NCI-H1930 (cell line): ENCODE data around the gene TPRX1.
"Not testable (repeated sequence)": the region's sequence is repeated elsewhere in the genome, so short reads cannot be mapped to it uniquely, and the experiment has no call there.

Source experiments
- DNase-seq, 2 experiments: peaks; one replicate each; lab custom pipeline; 2025; lab: John Stamatoyannopoulos, UW

Gene TPRX1

DNA sequence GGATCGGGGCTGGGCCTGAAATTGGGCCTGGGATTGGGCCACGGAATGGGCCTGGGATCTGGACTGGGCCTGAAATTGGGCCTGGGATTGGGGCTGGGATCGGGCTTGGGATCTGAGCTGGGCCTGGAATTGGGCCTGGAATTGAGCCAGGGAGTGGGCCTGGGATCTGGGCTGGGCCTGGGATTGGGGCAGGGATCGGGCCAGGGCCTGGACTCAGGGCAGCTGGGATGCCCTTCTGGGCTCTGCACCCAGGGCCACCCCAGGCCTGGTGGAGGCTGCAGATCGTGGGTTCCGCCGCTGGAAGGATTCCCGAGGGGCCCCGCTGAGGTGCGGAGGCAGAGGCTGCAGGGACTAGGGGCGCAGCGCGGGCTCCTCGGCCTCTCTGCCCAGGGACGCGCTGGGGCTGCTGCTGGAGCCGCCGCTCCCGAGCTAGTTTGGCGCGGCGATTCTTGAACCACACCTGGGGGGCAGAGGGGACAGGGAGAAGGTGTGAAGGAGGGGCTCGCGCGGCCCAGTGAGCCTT, 1.8 kb downstream of the TPRX1 start:
- DNase-seq, result no peak

DNA sequence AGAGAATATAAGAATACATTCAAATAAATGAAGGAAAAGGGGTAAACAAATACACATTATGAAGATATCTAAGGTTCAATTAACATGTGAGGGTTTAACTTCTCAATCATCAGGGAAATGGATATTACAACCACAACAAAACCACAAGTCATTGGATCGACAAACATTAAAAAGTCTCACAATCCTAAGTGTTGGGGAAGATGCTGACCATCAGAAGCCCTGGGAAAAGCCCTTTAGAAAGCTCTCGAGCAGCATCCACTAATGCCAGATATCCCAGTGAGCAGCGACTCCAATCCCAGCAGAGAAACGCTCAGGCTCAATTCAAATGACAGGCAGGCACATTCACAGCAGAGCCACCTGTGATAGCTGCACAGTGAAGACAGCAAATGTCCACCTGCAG, 3.1 kb downstream of the TPRX1 start:
- DNase-seq, result no peak

- no peak for DNase-seq
Observed at GRCh38 chr19:47798904-47799266, 5.5 kb downstream of the TPRX1 start.

DNA sequence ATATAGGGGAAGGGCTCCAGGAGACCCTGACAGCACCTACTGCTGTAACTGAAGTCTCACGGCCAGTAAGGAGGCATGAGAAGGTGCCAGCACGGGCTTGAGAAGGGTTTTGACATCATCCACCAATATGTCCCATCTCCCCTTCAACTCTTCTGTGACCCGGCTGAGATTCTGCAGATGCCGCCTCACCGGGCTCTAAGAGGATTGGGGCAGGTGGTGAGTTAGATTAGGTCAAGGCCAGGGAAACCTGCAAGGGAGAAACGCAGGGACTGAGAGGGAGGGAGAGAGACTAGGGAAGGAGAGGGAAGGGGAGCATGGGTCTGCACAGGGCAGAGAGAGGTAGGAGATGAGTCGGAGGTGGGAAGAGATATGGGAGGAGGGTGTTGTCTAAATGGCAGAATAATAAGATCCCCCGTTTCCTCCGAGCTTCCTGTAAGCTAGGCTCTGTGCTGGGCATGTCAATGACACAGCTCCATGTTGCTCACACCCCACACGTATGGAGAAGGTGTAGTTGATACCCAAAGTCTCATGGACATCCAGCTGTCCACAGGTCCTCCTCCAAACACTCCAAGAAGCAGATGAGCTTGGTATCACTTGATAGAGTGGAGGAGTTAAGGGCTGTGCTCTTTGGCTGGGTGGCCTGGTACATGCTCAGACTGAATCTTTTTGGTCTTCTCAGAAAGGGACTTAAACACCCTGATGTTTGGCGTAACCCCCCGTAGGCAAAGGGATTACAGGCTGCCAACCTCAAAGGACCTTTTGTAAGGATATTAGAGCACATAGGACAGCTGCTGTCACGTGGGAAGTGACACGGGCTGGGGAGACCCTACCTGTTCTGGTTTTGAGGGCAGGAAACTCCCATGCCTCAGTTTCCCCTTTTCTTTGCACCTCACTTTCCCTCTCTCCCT, 6.1 kb downstream of the TPRX1 start:
- no peak for DNase-seq

DNA sequence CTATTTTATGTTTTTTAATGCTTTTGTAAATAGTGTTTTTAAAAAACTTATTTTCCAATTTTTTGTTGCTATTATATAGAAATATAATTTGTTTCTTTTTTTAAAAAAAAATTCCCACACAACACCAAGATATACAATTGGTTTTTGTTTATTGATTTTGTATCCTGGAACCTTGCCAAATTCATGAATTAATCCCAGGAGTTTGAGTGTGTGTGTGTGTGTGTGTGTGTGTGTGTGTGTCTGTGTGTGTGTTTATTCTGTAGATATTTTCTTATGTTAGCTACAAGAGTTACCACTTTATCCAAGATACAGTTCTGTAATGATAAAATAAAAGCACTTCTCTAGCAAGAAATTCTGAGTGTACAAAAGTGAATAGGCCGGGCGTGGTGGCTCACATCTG, 7.6 kb downstream of the TPRX1 start:
- DNase-seq, result no peak

GRCh38 chr19:47794526-47794925, 9.8 kb downstream of the TPRX1 start:
- DNase-seq, result no peak

- no peak for DNase-seq
Observed at GRCh38 chr19:47792616-47793015, 11.7 kb downstream of the TPRX1 start.

GRCh38 chr19:47790398-47790814, 13.9 kb downstream of the TPRX1 start:
- peak; percentile 62 to 68 for DNase-seq

DNA sequence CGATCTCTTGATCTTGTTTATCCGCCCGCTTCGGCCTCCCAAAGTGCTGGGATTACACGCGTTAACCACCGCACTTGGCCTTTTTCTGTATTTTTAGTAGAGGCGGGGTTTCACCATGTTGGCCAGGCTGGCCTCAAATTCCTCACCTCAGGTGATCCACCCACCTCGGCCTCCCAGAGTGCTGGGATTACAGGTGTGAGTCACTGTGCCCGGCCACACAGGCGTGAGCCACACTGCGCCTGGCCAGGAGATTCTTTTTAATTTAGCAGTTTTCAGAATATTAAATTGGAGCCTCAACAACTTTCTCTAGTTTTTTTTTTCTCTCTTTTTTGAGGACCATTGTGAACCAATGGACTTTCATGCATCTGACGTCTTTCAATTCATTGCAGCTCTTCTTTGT, 14.5 kb downstream of the TPRX1 start:
- not testable (repeated sequence) for DNase-seq

GRCh38 chr19:47787307-47787706, 17.0 kb downstream of the TPRX1 start:
- not testable (repeated sequence) for DNase-seq

- DNase-seq, result no peak
Observed at GRCh38 chr19:47786566-47786965, 17.8 kb downstream of the TPRX1 start.

DNA sequence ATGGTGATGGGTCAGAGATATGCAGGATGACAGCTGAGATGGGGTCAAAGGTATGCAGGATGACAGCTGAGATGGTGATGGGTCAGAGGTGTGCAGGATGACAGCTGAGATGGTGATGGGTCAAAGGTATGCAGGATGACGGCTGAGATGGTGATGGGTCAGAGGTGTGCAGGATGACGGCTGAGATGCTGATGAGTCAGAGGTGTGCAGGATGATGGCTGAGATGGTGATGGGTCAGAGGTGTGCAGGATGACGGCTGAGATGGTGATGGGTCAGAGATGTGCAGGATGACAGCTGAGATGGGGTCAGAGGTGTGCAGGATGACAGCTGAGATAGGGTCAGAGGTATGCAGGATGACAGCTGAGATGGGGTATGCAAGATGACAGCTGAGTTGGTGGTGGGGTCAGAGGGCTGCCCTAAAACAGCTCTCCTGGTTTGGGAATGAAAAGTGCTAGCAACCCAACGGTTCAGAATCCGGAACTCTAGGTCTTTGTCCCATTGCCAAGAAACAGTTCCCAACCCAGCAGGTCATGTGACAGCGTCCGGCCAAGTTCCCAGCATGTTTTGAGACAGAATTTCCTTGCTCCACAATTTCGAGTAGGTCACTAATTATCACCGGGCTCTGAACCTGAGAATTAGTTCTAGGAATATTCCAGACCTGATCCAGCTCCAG, 22.6 kb downstream of the TPRX1 start:
- DNase-seq, result no peak

- no peak for DNase-seq
Observed at GRCh38 chr19:47780215-47780551, 24.2 kb downstream of the TPRX1 start.

- no peak for DNase-seq
Observed at GRCh38 chr19:47779524-47780214, 24.7 kb downstream of the TPRX1 start.

DNA sequence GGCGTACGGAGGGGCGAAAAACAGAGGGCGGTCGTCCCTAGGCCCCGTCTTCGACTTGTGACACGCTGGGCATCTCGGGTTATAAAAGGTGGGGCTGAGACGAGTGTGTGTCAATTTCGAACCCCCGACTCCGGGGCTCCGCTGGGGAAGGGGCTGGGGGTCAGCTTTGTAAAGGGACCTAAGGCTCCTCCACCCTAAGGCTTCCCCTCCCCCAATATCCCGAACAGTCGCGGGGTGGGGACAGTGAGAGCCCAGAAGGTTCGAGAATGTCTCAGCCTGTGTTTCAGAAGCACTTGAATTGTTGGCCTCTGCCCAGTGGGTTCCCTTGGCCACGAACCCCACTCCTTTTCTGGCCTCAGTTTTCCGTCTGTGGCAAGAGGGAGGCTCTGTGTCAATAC, 25.4 kb downstream of the TPRX1 start:
- DNase-seq, result no peak

- peak; percentile 70 to 91 for DNase-seq
Observed at GRCh38 chr19:47778049-47778953, 26.1 kb downstream of the TPRX1 start, which contains the start of gene SELENOW. SELENOW (plus strand) TSS chr19:47778703; CDS start chr19:47778786, 83 bp downstream.

DNA sequence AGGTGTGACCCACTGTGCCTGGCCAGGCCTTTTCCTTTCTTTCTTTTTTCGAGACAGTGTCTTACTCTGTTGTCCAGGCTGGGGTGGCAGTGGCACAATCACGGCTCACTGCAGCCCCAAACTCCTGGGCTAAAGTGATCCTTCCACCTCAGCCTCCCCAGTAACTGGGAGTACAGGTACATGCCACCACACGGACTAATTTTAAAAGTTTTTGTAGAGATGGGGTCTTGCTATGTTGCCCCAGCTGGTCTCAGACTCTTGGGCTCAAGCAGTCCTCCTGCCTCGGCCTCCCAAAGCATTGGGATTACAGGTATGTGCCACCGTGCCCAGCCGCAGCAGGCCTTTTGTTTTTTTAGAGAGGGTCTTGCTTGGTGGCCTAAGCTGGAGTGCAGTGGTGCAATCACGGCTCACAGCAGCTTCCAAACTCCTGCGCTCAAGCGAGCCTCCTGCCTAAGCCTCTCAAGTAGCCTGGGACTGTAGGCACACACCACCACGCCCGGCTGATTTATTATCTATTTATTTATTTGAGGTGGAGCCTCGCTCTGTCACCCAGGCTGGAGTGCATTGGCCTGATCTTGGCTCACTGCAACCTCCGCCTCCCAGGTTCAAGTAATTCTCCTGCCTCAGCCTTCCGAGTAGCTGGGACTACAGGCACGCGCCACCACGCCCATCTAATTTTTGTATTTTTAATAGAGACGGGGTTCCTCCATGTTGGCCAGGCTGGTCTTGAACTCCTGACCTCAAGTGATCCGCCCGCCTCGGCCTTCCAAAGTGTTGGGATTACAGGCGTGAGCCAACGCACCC, 26.9 kb downstream of the TPRX1 start:
- not testable (repeated sequence) for DNase-seq

- peak in 1 of 2 experiments; percentile 18 for DNase-seq
Observed at GRCh38 chr19:47776568-47776967, 27.8 kb downstream of the TPRX1 start.

DNA sequence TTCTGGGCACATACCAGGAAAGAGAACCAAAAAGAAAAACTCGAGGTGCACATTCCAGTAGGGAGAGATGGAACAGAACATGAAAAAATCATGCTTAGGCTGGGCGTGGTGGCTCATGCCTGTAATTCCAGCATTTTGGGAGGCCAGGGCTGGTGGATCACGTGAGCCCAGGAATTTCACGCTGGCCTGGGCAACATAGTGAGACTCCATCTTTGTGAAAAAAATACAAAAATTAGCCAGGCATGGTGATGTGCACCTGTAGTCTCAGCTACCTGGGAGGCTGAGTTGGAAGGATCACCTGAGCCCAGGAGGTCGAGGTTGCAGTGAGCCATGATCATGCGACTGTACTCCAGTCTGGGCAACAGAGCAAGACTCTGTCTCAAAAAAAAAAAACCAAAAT, 33.1 kb downstream of the TPRX1 start:
- not testable (repeated sequence) for DNase-seq

DNA sequence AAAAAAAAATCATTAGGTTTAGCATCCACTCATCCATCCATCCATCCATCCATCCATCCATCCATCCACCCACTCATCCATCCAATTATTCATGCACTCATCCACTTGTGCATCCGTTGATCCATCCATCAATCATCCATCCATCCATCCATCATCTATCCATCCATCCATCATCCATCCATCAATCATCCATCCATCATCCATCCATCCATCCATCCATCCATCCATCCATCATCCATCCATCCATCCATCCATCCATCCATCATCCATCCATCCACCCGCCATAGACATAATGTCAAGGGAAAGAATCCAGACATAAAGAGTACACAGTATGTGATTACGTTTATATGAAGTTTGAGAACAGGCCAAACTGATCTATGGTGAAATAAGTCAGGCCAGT, 34.8 kb downstream of the TPRX1 start:
- no peak for DNase-seq

- DNase-seq, result no peak
Observed at GRCh38 chr19:47768604-47769003, 35.7 kb downstream of the TPRX1 start.
